GDM1 (cell line): ENCODE results near the gene CHD1L.
"Not testable (repeated sequence)": the region's sequence is repeated elsewhere in the genome, so short reads cannot be mapped to it uniquely, and the experiment has no call there.

ENCODE experiments used
- DNase-seq: peaks from one replicate; lab custom pipeline; 2025; lab: John Stamatoyannopoulos, UW

Gene CHD1L

DNA sequence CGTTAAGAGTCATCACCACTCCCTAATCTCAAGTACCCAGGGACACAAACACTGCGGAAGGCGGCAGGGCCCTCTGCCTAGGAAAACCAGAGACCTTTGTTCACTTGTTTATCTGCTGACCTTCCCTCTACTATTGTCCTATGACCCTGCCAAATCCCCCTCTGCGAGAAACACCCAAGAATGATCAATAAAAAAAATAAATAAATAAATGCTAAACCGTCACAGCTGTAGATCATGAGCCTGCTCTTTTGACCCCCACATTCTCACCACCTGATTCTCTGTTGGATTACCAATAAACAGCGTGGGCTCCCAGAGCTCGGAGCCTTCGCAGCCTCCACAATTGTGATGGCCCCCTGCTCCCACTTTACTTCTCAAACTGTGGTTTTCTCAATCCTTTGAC, 8.6 kb upstream of the CHD1L start:
- not testable (repeated sequence) for DNase-seq

DNA sequence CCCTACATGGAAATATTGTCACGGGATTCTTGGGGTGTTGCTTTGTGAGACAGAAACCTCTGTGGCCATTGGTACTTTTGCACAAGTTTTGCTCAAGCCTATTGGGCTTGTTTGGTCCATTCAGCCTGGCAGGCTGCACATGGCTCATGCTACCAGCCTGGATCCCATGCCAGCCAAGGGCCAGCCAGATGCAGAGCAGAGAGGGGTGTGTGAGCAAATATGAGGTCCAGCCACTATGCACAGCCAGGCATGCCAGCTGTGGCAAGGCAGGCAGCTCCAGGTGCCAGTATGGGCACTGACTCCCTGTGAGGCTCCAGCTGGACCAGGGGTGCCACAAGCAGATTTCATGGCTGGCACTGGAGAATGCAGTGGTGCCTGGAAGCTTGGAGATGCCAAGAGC, 6.7 kb upstream of the CHD1L start:
- DNase-seq = no peak

DNA sequence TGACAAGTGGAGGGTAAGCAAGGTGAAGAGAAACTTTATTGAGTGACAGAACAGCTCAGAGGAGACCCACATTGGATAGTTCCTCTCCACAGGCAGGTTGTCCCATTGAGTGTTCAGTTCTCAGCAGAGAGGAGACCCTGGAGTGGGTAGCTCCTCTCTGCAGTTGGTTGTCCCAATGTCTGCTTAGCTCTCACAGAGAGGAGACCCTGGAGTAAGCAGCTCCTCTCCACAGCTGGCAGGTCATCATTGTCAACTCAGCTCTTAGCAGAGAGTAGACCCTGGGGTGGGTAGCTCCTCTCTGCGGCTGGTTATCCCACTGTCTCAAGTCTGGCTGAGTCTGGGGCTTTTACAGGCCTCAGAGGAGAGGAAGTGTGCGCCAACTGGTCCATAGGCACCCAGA, 6.0 kb upstream of the CHD1L start:
- no peak for DNase-seq

DNA sequence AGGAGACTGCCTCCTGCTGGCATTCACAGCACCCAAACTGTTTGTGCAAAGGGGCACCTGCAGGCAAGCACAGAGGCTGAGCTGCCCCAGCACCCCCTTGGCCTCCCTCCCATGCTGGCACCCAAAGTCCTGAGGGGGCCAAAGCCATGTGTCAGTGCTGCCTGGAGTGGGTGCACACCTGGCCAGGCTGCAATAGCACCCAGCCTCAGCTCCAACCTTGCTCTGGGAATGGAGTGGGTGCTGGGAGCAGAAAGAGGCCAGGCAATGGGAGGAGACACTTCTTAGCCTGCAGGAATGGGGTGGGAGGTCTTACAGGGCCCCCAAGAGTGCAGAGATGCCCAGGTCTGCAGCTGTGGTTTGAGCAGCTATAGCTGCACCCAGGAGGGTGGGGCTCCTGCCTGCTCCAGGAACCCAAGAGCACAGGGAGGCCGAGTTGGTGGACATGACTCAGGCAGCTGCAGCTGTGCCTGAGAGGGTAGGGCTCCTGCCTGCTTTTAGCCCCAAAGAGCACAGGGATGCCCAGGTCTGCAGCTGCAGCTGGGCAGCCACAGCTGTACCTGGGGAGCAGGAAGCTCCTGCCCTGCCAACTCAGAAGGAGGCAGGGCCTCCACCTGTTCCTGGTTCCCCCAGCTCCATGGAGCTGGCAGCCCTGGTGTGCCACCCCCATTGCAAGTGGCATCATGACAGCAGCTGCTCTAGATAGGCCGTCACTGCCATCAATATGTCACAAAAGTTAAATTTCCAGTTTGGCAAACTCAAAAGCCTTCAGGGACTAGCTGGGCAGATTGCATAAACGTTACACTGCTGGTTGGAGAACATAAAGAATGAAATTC, 5.3 kb upstream of the CHD1L start:
- DNase-seq = no peak

DNA sequence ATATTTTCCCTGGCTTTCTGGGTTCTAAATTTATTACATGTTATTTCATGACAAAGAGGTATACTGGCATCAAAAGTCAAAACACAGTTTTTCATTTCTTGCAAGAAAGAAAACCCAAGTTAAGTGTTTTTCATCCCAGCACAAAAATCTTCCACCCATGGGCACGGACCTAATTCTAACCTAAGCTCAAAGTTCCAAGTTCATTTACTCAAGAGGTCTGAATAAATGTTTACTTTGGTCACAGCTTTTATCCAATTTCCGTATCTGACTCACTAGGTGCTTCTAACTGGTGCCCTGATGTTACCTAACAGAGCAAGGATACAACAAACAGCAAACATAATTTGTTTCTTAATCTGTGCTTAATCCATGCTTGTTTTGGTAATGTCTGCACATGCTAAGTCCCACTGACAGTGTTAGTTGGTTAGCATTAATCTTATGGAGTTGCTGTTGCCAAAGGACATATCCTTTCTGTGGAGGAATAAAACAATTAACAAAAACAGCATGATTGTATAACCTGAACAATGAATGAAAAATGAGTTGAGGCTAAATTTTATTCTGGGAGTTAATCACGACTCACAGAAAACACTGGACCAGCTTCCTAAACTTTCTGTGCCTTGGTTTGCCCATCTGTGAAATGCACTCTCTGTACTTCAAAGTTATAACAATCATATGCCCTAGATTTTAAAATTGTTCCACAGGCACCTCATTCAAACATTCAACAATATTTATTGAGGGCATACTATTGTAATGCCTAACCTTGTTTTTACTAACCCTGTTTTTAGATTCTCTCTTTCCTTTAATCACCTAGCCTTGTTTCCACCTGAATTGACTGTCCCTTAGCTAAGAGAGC, 4.2 kb upstream of the CHD1L start:
- no peak for DNase-seq

DNA sequence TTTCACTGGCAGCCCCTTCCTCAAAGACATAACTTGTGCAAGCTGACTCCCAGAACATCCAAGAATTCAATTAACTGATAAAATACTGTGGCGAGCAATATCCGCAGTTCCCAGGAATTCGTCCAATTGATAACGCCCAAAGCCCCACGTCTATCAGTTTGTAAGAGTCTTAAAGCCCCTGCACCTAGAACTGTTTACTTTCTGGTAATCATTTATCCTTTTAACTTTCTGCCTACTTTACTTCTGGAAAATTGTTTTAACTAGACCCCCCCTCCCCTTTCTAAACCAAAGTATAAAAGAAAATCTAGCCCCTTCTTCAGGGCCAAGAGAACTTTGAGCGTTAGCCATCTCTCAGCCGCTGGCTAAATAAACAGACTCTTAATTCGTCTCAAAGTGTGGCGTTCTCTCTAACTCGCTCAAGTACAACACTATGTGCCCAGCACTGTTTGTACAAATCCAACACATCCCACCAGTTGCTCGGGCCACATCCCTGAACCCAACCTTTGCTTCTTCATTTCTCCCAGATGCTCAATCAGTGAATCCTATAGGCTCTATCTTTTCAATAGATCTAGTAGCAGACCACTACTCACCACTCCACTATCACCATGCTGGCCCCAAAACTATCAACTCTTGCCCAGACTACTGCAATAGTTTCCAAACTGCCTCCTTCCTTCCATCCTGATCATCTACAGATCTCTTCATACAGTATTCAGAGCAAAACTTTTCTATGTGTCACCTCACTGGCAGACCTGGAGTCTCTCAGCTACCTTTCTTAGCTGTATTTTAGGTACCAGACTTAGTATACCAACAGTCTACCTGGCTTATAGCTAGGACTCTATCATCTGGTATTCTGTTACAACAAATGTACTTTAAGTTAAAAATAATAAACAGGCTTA, 3.3 kb upstream of the CHD1L start:
- no peak for DNase-seq

DNA sequence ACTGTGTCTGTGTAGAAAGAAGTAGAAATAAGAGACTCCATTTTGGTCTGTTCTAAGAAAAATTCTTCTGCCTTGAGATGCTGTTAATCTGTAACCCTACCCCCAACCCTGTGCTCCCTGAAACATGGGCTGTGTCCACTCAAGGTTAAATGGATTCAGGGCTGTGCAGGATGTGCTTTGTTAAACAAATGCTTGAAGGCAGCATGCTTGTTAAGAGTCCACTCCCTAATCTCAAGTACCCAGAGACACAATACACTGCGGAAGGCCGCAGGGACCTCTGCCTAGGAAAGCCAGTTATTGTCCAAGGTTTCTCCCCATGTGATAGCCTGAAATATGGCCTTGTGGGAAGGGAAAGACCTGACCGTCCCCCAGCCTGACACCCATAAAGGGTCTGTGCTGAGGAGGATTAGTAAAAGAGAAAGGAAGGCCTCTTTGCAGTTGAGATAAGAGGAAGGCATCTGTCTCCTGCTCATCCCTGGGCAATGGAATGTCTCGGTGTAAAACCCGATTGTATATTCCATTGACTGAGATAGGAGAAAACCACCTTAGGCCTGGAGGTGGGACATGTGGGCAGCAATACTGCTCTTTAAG, 2.3 kb upstream of the CHD1L start:
- DNase-seq = not testable (repeated sequence)

DNA sequence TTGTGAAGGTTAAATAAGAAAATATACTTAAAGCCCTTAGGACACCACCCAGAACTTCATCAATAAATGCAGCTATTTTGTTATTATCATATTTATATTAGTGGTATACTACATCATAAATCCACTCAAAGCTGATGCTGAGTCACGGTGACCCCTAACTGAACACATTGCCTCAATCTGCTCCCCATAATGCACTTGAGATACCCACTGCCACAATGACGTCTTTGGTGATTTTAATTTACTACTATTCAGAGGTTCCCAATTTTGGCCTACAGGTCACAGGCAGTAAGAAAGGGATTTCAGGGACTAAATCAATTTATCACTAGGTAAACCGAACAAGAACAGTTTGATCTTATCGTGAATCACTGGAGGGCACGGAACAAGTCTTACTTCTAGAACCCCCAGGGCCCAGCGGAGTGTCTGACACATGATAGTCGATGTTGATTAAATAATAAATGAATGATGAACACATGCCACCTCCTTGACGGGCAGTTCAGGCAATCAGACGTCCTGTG, 493 bp upstream of the CHD1L start:
- no peak for DNase-seq

DNA sequence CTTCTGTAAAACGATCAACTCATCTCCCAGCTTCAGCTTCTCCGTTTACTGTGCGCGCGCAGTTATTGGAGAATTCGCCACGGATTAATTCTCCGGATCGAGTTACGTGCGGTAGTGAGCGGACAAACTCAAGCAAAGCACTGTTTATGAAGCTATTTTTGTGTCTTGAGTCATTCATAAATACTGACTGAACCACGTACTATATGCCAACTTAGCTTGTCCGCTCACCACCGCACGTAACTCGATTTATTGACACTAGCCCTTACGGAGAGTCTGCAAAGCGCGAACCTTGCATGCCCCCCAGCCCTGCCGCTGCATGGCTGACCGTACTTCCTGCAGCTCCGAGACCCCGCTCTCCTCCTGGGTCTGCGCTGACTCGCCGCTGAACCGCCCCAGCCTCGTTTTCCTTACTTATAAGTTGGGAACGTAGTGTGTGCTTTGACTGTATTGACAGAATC, 773 bp downstream of the CHD1L start:
- DNase-seq = no peak

DNA sequence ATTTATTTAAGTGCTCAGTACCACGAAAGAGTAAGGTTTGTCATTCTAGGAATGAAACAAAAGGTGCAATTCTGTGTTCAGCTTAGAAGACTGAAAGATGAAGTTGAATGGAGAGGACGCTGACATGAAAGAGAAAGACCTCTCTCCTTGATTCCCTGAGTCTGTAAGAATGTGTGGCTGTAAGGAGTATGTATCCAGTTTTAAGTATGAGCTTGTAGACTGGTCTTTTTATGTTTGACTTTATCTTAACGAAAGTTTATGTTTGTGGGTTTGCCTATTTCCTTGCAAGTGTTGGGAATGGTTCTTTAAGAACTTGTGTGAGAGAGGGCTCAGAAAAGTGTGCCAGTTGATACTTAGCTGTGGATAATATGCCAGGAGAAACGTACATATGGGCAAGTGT, 1.4 kb downstream of the CHD1L start:
- DNase-seq = no peak

DNA sequence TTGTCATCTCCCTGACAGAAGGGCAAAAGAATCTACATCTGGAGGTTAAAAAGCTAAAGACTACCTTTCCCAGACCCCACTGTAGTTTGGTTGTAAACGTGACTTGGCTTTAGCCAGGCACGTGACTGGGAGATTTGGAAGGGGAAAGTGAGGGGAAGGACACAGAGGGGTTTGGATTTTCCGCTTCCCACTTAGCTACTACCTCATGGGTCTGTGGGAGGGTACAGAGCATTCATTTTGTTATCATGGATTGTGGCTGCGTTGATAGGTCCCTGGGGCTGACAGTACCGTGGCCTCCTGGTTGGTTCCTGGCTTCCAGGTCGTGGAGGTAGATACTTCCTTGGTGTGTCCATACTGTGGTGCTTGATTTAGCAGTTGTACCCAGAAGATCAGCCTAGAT, 2.6 kb downstream of the CHD1L start:
- no peak for DNase-seq

DNA sequence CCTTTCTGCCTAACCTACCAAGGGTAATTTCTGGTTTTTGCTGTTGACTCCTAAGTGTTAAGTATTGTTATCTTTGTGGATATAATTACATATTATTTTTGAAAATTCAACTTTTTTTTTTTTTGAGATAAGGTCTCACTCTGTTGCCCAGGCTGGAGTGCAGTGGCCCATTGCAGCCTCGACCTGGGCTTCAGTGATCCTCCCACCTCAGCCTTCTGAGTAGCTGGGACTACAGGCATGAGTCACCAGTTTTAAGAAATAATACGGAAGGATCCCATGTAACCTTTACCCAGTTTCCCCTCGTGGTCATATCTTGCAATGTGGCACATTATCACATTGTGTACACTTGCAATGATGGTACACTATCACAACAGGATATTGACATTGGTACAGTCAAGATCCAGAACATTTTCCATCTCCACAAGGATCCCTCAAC, 3.1 kb downstream of the CHD1L start:
- DNase-seq = no peak

DNA sequence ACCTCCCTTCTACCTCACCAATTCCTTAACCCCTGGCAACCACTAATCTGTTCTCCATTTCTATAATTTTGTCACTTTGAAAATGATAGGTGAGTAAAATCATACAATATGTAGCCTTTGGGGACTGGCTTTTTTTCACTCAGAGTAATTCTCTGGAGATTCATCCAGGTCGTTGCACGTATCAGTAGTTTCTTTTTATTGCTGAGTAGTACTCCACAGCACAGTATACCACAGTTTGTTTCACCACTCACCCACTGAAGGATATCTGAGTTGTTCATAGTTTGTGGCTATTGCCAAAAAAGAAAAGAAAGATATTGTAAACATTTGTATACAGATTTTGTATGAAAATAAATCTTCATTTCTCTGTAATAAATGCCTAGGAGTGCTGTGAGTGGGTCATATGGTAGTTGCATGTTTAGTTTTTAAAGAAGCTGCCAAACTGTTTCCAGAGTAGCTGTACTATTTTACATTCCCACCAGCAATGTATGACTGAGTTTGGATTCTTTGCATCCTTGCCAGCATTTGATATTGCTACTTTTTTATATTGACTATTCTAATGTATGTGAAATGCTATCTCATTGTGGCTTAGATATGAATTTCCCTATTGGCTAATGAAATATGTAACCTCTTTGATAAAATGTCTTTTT, 3.7 kb downstream of the CHD1L start:
- DNase-seq = no peak

DNA sequence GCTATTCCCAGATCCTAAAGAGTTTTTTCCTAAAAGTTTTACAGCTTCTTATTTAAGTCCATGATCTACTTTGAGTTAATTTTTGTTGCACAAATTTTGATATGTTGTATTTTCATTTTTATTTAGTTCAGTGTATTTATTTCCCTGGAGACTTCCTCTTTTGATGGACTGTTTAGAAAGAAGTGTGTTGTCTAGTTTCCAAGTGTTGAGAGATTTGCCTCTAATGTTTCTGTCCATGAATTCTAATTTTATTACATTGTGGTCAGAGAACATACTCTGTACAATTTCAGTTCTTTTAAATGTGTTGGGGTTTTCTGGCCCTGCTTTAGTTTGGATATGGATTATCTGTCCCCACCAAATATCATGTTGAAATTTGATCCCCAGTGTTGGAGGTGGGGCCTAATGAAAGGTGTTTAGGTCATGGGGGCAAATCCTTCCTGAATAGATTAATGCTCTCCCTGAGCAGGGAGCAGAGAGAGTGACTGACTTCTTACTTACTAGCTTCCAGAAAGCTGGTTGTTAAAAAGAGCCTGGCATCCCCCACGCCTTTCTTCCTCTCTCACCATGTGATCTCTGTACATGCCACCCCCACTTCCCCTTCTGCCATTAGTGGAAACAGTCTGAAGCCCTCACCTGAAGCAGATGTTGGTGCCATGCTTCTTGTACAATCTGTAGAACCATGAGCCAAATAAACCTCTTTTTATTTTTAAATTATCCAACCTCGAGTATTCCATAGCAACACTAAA, 4.6 kb downstream of the CHD1L start:
- DNase-seq = no peak

DNA sequence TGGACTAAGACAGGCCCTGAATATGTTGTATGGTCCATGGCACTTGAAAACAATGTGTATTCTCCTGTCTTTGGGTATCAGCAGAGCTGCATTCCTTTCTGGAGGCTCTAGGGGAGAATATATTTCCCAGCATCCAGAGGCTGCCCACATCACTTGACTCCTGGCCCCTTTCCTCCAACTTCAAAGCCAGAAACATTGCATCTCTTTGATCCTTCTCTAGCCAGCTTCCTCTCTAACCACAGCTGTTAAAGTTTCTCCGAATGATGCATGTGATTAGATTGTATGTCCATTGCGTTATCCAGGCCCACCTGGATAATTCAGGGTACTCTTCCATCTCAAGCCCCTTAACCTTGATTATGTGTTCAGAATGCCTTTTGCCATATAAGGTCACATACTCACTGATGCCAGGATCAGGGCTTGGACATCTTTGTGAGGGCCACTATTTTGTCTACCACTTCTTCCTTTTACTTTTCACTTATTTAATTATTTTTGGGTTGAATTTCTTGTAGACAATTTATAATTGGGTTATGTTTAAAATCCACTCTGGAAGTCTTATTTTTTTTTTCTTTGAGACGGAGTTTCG, 5.3 kb downstream of the CHD1L start:
- DNase-seq = no peak

DNA sequence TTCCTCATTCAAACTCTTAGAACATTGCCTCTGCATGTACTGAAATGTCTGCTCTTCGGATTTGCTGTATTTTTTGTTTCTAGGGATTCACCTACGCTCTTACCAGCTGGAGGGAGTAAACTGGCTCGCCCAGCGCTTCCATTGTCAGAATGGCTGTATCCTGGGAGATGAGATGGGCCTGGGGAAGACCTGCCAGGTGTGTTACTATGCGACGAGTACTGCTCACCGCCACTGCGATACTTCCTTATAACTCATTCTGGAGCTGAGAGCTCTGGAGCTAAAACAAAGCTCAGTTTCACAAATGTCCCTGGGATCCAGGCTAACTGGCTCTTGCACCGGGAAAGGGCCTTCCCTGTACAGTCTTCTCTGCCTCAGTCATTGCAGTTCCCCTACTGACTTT, 10.1 kb downstream of the CHD1L start:
- DNase-seq = no peak

DNA sequence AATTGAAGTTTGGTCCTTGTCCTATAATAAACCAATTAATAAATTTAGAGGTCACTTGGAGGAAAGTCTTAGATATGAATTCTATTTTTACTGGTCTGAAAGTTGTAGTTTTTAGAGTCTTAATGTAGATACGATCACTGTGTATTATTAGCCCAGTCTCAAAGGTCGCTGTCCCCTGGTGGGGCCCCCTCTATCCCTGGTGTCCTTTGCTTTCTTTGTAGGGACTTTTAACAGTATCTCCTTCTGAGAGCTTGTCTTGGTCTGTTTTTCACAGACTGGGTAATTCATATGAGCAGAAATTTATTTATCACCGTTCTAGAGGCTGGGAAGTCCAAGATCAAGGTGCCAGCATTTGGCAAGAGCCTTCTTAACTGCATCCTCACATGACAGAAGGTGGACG, 18.5 kb downstream of the CHD1L start:
- no peak for DNase-seq

DNA sequence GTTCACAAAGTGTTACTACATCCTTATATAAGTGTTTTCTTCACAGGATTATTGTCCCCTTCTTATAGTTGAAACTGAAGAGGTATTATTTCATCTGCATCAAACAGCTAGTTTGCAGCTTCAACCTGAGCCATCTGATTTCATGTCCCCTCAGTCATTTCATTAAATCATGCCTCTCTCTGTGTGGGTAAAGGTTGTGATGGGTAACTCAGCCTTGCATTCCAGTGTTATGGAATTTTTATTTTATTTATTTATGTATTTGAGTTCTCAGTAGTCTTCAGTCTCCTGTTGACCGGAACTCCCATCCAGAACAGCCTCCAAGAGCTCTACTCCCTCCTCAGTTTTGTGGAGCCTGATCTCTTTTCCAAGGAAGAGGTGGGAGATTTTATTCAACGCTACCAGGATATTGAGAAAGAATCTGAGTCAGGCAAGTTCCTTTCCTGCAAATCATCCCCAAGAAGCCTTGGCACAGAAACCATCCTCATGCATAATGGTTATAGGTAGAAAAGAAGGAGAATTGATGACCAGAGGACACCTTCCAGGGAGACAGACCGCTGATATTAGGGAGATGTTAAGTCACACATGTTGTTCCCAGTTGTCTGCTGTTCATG, 21.8 kb downstream of the CHD1L start:
- no peak for DNase-seq

DNA sequence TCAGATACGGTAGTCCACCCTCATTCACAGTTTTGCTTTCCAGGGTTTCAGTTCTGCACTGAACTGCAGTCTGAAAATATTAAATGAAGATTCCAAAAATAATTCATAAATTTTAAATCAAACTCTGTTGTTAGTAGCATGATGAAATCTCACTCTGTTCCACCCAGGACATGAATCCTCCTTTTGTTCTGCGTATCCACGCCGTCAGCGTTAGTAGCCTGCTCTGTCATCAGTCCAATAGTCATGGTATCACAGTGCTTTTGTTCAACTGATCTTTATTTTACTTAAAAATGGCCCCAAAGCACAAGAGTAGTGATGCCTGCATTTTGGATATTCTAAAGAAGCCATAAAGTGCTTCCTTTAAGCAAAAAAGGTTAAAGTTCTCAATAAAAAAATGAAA, 23.9 kb downstream of the CHD1L start:
- DNase-seq = no peak
